B cell (primary cell): Measurements from ENCODE around the gene DEFB124.

Source experiments
- EZH2 ChIP-seq: IDR thresholded peaks from 2 replicates; pipeline ENCODE4 v1.6.1; 2012; ENCODE audit warnings: borderline replicate concordance, low read depth, mild to moderate bottlenecking, moderate library complexity, low read length; ENCODE audit not compliant: insufficient read depth, poor library complexity, severe bottlenecking
- TF ChIP-seq, protein P1 (sequence below): fragments of 200-600 bp; IDR thresholded peaks from one replicate; pipeline ENCODE4 v1.8.0; 2022; ENCODE audit warnings: antibody characterized with exemption, mild to moderate bottlenecking

DNA sequence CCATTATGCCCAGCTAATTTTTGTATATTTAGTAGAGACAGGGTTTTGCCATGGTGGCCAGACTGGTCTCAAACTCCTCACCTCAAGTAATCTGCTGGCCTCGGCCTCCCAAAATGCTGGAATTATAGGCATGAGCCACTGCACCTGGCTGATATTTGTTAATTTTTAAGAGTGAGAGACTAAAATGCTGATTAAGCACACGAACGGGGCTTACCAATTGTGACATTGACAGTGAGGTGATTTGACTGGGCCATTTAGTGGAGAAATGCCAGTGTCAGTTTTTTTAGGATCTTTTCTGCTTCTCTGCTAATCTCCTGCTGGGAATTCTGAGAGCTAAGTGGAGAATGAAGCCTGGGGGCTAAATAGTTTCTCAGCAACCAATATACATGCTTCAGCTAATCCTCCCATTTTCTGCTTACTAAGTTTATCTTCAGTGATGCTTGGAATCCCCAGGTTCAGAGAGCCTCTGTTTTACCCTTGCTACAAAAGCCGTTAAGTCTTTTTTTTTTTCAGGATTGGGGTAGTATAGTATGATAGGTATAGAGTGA is 44.3 kb downstream of the DEFB124 start:
- TF ChIP-seq, protein P1, sequence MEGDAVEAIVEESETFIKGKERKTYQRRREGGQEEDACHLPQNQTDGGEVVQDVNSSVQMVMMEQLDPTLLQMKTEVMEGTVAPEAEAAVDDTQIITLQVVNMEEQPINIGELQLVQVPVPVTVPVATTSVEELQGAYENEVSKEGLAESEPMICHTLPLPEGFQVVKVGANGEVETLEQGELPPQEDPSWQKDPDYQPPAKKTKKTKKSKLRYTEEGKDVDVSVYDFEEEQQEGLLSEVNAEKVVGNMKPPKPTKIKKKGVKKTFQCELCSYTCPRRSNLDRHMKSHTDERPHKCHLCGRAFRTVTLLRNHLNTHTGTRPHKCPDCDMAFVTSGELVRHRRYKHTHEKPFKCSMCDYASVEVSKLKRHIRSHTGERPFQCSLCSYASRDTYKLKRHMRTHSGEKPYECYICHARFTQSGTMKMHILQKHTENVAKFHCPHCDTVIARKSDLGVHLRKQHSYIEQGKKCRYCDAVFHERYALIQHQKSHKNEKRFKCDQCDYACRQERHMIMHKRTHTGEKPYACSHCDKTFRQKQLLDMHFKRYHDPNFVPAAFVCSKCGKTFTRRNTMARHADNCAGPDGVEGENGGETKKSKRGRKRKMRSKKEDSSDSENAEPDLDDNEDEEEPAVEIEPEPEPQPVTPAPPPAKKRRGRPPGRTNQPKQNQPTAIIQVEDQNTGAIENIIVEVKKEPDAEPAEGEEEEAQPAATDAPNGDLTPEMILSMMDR: no peak
- no peak for TF ChIP-seq EZH2
